Stimulated activated CD8-positive, alpha-beta memory T cell treated with anti-CD3 and anti-CD28 coated beads, Interleukin-12 subunit alpha, Interleukin-12 subunit beta, amount 100 ng/mL, for 24 hours (primary cell): ENCODE data around the gene PLEKHG1.

Source experiments
- DNase-seq: peaks from one replicate; pipeline ENCODE4 v3.0.0-alpha.2; 2020; ENCODE audit errors: extremely low read depth

Gene PLEKHG1

DNA sequence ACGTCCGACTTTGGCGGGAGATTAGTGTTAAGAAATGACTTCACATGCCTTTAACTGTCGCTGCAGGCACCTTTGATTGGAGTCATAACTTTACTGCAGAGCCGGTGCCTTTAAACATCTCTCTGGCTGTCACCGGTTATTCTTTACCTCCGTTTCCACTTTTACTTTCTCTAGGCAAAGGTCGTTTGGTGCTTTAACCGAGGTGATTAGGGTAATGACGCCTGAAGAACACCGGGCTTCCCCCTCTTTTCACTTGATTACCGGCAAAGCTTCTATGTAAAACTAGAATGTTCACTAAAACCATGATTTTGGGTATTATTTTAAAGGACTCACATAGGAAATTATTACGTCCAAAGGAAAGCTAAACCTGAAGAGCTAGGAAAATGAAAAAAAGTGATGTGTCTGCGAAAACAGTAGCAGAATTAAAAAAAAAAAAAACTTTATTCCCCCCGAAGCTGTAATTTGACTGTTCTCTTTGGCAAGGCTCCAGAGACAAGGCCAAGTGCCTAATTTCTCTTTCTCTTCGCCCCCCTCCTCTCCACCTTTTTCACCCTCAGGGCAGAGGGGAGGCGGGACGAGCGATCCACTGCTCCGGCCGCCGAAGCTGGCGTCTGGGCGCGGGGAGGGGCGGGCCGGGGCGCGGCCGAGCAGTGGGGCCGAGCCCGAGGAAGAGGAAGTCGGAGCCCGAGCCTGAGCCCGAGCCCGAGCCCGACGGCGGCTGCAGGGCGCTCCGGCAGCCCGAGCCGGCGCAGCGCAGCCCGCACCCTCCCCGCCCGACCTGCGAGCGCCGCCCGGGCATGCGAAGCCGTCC, at the start of gene PLEKHG1:
Gene PLEKHG1 (plus strand): TSS at position 687 of the 811 bp plus-strand sequence. CDS start 133,797 bp downstream, outside the sequence.
- DNase-seq, result no peak

DNA sequence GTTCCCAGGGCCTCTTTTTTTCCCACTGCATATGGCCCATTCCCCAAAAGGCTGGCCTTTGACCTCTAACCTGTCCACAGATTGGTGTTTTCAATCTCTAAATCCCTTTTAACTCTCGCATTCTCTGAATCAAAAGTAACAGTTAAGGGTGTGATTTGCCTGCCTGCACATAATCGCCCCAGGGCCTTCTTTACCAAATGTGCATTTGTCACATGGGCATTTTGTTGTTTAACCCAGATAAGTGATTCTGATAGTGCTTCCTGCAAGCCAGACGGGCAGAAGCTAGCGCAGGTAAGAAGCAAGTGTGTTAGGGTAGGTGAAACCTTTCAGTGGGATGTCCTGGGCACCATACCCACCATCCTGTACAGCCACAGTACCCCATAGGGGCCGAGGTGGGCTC, 49.4 kb upstream of the PLEKHG1 start:
- DNase-seq, result no peak

GRCh38 chr6:150557043-150557599, 42.6 kb upstream of the PLEKHG1 start:
- no peak for DNase-seq

DNA sequence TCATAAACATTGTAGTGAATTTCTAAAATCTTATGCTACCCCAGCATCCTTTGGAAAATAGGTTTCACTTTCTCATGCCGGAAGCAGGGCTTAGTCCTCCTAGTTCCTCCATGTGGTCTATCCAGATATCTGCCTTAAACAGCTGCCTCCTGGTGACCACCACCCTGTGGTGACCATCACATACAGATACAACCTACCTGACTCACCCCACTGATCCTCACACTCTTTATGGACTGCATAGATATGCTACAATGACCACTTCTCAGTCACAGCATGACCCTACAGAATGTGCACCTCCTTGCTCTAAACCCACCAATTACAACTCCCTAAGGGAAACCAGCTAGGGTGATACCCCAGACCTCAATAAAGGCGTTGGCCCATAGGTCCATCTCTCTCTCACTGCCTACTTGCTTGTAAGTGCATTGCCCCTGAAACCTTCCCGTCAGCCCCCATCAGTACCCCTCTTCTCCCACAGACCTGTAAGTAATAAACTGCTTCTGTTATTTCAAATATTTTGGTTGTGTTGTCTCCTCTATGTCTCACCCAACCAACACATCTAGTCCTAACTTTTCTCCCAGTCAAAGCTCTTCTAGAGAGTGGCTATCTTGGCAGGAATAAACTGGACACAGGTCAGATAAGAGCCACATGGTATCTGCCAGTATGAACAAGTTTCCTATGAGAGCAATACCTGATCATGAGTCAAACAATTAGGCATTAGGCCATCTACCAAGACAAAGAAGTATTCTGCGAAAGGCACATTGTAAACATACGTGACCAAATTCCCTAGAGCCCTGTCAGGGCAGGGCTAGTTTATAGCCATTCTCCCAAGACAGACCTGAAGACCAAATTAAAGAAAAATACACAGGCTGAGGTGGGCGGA, 39.4 kb upstream of the PLEKHG1 start:
- DNase-seq, result no peak

DNA sequence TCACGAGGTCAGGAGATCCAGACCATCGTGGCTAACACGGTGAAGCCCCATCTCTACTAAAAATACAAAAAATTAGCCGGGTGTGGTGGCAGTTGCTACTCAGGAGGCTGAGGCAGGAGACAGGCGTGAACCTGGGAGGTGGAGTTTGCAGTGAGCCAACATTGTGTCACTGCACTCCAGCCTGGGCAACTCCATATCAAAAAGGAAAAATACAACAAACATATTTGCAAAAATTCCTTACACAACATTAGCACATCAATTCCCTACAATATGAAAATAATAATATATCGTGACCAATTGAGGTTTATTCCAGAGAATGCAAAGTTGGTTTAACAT, 38.8 kb upstream of the PLEKHG1 start:
- no peak for DNase-seq

DNA sequence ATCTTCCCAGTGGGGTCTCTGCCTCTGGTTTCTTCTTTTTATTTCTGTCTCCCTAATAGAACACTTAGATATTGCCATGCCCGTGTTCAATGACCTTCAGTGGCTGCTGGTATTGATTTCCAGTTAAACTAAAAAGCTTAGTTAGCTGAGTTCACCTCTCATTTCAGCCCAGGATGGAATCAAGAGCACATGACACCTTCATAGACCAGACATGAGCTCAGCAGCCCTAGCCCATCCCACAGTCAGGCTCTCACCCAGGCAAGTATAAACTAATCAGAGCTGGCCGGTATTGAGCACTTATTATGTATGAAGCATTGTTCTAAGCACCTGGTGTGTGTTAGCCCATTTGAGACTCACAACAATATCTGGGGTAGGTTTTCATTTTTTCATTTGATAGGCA, 33.7 kb upstream of the PLEKHG1 start:
- DNase-seq, result no peak

DNA sequence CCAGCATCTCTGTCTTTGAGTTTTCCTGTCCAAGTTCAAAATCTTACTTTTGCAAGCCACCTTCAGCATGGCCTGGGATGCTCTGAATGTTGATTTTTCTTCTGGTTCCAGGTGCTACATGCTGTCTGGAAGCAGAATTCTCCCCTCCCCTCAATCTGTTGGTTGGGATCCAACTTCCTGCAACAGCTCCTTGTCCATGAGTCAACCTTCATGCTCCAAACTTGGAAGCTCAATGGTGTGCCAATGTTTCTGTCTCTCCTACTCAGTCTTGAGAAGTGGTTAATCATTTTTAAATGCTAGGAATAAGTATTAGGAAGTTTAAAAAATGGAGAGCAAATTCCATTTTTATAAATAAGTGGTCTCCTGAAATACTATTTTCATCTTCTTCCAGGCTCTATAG, 33.2 kb upstream of the PLEKHG1 start:
- no peak for DNase-seq

DNA sequence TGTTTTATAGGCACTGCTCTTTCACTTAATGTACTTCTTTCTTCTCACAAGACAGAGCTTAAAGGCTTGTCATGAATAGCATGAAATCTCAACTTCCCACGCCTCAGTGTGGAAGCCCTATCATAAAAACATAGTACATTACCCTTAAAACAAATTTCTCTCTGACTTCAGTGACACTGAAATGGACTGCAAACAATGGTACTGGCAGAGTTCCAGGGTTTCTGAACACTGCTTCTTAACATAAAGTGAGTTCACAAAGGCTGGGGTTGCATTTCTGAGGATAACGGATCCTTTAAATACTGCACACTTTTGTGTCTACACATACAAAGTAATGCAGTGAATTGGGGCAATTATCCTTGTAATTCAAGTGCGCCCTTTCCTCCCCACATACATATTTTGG, 32.3 kb upstream of the PLEKHG1 start:
- no peak for DNase-seq

GRCh38 chr6:150567823-150568383, 31.8 kb upstream of the PLEKHG1 start:
- no peak for DNase-seq

DNA sequence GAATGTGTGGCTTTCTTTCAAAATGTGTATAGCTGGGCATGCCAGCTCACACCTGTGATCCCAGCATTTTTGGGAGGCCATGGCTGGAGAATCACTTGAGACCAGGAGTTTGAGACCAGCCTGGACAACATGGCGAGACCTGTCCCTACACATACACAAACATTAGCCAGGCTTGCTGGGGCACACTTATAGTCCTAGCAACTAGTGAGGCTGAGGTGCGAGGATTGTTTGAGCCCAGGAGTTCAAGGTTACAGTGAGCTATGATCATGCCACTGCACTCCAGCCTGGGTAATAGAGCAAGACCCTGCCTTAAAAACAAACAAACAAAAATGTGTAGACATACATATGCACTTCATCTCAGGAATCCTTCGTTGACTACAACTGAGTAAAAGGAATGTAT, 31.1 kb upstream of the PLEKHG1 start:
- no peak for DNase-seq

- DNase-seq, result no peak
Measured at GRCh38 chr6:150569161-150569560, 30.5 kb upstream of the PLEKHG1 start.

DNA sequence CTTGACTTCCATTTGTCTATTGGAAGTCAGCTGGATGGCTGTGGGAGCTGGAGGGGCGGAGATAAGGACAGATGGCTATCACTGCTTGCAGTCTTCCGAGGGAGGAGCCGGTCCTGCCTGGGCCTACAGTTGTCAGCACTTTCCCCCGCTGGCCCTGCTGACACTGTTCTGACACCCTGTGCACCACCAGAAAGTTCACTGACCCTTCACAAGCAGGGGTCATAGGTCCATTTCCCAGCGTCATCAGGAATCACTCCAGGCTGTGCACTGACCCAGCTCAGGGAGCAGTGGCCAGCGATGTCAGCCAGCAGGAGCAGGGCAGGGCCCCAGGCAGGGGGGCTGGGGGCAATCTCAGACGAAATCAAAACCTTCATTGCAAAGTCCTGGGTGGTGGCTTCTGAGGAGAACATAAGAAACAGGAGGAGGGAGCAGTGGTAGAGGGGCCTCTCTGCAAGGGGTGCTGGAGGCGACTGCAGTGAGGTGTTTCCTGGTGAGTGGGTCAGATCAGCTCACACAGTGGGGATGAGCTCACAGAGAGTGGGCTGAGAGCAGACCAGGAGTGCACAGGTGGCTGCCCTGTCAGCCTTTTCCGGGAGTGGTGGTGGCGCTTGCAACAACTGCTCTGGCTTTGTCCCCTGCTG, 26.5 kb upstream of the PLEKHG1 start:
- no peak for DNase-seq

- DNase-seq, result no peak
Measured at GRCh38 chr6:150575836-150576235, 23.8 kb upstream of the PLEKHG1 start.

DNA sequence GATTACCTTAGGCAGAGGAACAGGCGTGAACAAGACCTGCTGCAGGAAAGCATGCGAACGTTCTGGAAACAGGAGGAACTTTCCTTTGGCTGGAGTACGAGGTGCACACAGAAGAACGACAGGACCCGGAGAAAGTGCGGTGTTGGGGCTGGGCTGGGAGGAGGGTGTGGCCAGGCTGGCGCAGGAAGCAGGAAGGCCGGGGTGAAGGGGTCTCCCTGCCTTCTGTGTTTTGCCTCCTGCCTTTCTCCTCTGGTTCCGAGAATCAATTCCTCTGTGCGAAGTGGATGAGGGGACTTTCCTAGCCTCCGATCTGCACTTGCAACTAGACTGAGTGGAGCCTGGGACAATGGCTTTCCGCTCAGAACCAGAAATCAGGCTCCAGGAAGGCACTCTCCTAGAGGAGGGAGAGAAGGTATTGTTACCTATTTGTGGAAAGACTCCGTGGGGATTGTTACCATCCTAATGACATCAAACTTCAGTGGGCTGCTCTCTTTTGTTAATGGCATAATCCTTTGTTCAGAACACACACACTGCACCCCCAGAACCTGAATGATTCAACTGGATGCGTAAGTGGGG, 22.9 kb upstream of the PLEKHG1 start:
- DNase-seq, result no peak

DNA sequence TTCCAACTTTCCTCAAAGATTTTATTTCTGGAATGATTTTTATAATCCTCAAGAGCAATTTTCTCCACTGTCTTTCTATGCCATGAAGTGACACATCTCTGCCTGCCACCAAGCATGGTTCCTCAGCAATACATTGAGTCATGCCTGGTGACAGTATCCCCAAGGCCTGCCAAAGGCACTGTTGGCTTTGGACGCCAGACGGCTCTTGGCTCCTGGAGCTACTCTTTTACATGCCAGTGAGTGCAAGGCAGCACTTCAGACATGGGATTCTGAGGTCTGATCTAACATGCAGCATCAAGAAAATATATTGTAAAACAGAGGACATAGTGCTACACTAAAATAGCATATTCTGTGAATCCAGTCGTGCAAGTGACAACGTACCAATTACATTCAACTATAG, 20.1 kb upstream of the PLEKHG1 start:
- DNase-seq, result no peak

- no peak for DNase-seq
Measured at GRCh38 chr6:150580489-150580888, 19.2 kb upstream of the PLEKHG1 start.

DNA sequence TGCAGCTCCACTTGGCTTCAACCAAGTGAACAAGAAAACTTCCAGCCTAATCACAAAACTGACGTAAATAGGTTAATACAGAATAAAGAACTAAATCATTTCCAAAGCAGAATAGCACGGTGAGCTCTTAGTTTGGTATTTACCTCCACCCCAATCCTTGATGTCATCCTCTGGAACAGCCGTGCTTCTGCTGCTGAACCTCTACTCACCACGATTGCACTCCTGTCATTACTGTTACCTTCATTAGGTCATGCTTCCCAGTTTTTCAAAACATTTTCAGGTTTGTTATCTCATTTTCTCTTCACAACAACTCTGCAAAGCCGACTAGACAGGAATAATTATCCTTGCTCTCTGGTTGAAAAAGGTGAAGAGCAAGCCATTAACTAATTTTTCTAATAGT, 15.6 kb upstream of the PLEKHG1 start:
- DNase-seq, result no peak

- no peak for DNase-seq
Measured at GRCh38 chr6:150584596-150584995, 15.1 kb upstream of the PLEKHG1 start.

DNA sequence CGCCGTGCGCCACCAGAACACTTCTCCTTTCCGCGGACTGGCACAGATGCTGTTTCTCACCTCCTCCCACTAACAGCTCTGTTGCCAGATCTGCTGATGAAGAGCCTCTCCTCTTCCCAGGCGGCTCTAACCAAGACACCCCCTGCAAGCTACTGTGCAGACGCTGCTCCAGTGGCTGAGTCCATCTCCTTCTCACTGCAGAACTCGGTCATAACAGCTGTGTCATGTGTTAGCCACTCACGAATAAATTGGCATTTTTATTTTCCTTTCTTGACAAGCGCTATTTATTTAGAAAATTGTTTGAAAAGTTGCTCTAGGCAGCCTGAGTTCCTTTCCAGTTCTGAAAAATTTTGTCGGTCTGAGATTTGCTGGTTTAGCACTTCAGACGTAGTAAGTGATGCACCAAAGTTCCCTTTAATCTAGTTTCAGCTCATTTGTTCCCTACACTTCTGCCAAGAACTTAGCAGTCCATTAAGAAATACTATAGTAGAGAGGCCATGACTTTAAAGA, 12.8 kb upstream of the PLEKHG1 start:
- no peak for DNase-seq

DNA sequence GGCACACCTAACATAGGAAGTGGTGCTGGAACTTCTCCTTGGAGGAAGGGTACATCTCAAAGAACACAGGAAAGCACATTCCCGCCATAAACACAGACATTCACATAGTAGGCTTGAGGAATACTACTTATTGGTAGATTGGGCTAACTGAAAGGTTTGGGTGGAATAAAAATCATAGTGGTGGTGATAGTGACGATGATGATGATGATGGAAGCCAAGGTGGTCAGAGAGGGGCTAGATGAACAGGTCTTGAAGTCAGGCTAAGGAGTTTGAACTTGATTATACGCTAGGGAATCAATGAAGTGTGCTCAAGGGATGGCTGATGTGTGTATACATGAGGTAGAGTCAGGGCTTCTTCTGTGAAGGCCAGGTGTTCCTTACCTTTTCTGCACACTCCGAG, 12.0 kb upstream of the PLEKHG1 start:
- no peak for DNase-seq

DNA sequence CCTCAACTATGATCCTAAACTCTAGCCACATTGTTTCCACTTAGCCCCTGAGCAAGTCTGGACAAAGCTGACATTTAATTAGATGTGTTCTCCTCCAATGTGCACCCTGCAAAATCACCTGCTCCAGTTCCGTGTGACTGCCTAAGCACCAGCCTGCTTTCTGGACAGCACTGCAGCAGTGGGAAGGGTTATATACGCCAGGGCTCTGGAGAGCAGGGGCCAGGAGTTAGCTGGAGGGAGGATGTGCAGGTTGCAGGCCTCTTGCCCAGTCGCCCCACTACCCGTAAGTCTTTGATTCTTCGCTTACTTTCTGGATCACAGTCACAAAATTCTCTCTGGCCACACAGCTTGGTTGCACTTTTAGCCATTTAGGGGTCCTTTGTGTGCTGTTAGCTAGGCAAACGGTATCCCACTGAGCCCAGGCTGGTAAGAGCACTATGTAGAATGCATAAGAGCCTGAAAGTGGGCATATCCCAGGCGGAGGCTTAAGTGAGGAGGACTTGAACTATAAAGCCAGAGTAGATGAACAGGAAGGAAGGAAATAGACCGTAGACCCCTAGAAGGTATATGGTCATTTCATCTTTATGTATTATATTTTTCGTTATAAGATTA, 10.7 kb upstream of the PLEKHG1 start:
- no peak for DNase-seq
